ENCODE data around the gene SLC22A16. TPM values are rescaled to one million over a fixed set of nuclear protein-coding genes. Genes with fewer than 3 reads are reported as not detected.

The SLC22A16 gene
- polyA plus RNA-seq, 1 of the 3 experiments (the other 2 are of a cell fraction), result not detected

- H3F3A ChIP-seq (replicated peaks; ENCODE audit: insufficient read depth), result no peaks in the 10 kb centered on the region
- no peak overlapping the region for H3K4me3 ChIP-seq (ENCODE audit: low read depth in 2 of 2, low read length in 1 of 2)
- CTCF ChIA-PET, result interaction anchor here (1.2 to 3.5 kb wide), 2 partner anchors 345 to 359 kb away, joined by 3 to 15 read pairs; no protein-coding TSS in a partner anchor
- H2AFZ ChIP-seq (ENCODE audit: low read depth), result no peak overlapping the region
- H3K9me2 ChIP-seq, result no peaks in the 10 kb centered on the region
- no peak overlapping the region for H3K27ac ChIP-seq (ENCODE audit: low read depth in 2 of 2, low read length in 1 of 2)
- POLR2A ChIA-PET, result no interaction called here
- H3K79me2 ChIP-seq (ENCODE audit: insufficient read depth), result no peaks in the 10 kb centered on the region
- no peak overlapping the region for H3K9ac ChIP-seq
- H3K4me1 ChIP-seq (ENCODE audit: control insufficient read depth in 1 of 2, insufficient read depth in 2 of 2, low read depth in 1 of 2, low read length in 1 of 2), result no peaks in the 10 kb centered on the region
- WGBS (ENCODE audit: low lambda C conversion rate), result 78% methylated on average over 4 of the region's 4 CpGs
- no peak for DNase-seq
- TF ChIP-seq EP300 (IDR thresholded peaks at IDR 0.05; ENCODE audit: borderline replicate concordance in 1 of 2, low read depth in 1 of 2, low read length in 1 of 2) (no peak), GABPA (IDR thresholded peaks at IDR 0.05; ENCODE audit: low read depth) (no peak), MXI1 (IDR thresholded peaks at IDR 0.05; ENCODE audit: low read depth, low read length) (no peak), PBX3 (IDR thresholded peaks at IDR 0.05) (no peak), FOSL2 (IDR thresholded peaks at IDR 0.05; ENCODE audit: borderline replicate concordance, low read depth) (no peak), JUND (IDR thresholded peaks at IDR 0.05) (no peak), RAD21 (IDR thresholded peaks at IDR 0.05; ENCODE audit: low read length) (no peak)
- TF ChIP-seq, protein P1, sequence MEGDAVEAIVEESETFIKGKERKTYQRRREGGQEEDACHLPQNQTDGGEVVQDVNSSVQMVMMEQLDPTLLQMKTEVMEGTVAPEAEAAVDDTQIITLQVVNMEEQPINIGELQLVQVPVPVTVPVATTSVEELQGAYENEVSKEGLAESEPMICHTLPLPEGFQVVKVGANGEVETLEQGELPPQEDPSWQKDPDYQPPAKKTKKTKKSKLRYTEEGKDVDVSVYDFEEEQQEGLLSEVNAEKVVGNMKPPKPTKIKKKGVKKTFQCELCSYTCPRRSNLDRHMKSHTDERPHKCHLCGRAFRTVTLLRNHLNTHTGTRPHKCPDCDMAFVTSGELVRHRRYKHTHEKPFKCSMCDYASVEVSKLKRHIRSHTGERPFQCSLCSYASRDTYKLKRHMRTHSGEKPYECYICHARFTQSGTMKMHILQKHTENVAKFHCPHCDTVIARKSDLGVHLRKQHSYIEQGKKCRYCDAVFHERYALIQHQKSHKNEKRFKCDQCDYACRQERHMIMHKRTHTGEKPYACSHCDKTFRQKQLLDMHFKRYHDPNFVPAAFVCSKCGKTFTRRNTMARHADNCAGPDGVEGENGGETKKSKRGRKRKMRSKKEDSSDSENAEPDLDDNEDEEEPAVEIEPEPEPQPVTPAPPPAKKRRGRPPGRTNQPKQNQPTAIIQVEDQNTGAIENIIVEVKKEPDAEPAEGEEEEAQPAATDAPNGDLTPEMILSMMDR (IDR thresholded peaks at IDR 0.05), result no peak
- no peaks in the 10 kb centered on the region for H3K9me3 ChIP-seq
- H3K36me3 ChIP-seq (replicated peaks in 1 of 2; ENCODE audit: control insufficient read depth in 1 of 2, insufficient read depth in 2 of 2, low read length in 1 of 2), result no peaks in the 10 kb centered on the region
- H3K27me3 ChIP-seq (ENCODE audit: insufficient read depth), result no peaks in the 10 kb centered on the region
- no peak overlapping the region for H3K4me2 ChIP-seq
- no peaks in the 10 kb centered on the region for H4K20me1 ChIP-seq (ENCODE audit: insufficient read depth)
Measured at GRCh38 chr6:110398778-110399177, 77.6 kb downstream of the SLC22A16 start.

GRCh38 chr6:110395221-110395620, 81.2 kb downstream of the SLC22A16 start:
- Histone ChIP-seq H3K27ac (ENCODE audit: low read depth in 2 of 2, low read length in 1 of 2) (no peak overlapping the region), H3K4me1 (ENCODE audit: control insufficient read depth in 1 of 2, insufficient read depth in 2 of 2, low read depth in 1 of 2, low read length in 1 of 2) (no peaks in the 10 kb centered on the region; a peak in 1 of 4 replicates), H3K4me3 (ENCODE audit: low read depth in 2 of 2, low read length in 1 of 2) (no peak overlapping the region), H3K79me2 (ENCODE audit: insufficient read depth) (no peaks in the 10 kb centered on the region), H3K9me2 (no peaks in the 10 kb centered on the region), H3K9ac (no peak overlapping the region), H3K9me3 (no peaks in the 10 kb centered on the region), H2AFZ (ENCODE audit: low read depth) (no peak overlapping the region), H3F3A (replicated peaks; ENCODE audit: insufficient read depth) (no peaks in the 10 kb centered on the region), H4K20me1 (ENCODE audit: insufficient read depth) (no peaks in the 10 kb centered on the region), H3K4me2 (no peak overlapping the region), H3K27me3 (ENCODE audit: insufficient read depth) (no peaks in the 10 kb centered on the region), H3K36me3 (replicated peaks in 1 of 2; ENCODE audit: control insufficient read depth in 1 of 2, insufficient read depth in 2 of 2, low read length in 1 of 2) (no peaks in the 10 kb centered on the region)
- WGBS (ENCODE audit: low lambda C conversion rate), result 27% methylated on average over 4 of the region's 4 CpGs
- no peak for DNase-seq
- CTCF ChIA-PET, result no interaction called here
- TF ChIP-seq, protein P2, sequence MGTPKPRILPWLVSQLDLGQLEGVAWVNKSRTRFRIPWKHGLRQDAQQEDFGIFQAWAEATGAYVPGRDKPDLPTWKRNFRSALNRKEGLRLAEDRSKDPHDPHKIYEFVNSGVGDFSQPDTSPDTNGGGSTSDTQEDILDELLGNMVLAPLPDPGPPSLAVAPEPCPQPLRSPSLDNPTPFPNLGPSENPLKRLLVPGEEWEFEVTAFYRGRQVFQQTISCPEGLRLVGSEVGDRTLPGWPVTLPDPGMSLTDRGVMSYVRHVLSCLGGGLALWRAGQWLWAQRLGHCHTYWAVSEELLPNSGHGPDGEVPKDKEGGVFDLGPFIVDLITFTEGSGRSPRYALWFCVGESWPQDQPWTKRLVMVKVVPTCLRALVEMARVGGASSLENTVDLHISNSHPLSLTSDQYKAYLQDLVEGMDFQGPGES (IDR thresholded peaks at IDR 0.05; ENCODE audit: low read depth, low read length), result no peak
- TF ChIP-seq TCF12 (IDR thresholded peaks at IDR 0.05) (no peak), NRF1 (IDR thresholded peaks at IDR 0.05; ENCODE audit: low read depth, low read length) (no peak), RXRA (IDR thresholded peaks at IDR 0.05; ENCODE audit: borderline replicate concordance, low read depth) (no peak), FOSL2 (IDR thresholded peaks at IDR 0.05; ENCODE audit: borderline replicate concordance, low read depth) (no peak), RCOR1 (IDR thresholded peaks at IDR 0.05; ENCODE audit: low read length) (no peak), ELF1 (IDR thresholded peaks at IDR 0.05) (no peak), FOXM1 (IDR thresholded peaks at IDR 0.05; ENCODE audit: low read depth) (no peak), GABPA (IDR thresholded peaks at IDR 0.05; ENCODE audit: low read depth) (no peak), JUND (IDR thresholded peaks at IDR 0.05) (no peak)
- TF ChIP-seq, protein P3, sequence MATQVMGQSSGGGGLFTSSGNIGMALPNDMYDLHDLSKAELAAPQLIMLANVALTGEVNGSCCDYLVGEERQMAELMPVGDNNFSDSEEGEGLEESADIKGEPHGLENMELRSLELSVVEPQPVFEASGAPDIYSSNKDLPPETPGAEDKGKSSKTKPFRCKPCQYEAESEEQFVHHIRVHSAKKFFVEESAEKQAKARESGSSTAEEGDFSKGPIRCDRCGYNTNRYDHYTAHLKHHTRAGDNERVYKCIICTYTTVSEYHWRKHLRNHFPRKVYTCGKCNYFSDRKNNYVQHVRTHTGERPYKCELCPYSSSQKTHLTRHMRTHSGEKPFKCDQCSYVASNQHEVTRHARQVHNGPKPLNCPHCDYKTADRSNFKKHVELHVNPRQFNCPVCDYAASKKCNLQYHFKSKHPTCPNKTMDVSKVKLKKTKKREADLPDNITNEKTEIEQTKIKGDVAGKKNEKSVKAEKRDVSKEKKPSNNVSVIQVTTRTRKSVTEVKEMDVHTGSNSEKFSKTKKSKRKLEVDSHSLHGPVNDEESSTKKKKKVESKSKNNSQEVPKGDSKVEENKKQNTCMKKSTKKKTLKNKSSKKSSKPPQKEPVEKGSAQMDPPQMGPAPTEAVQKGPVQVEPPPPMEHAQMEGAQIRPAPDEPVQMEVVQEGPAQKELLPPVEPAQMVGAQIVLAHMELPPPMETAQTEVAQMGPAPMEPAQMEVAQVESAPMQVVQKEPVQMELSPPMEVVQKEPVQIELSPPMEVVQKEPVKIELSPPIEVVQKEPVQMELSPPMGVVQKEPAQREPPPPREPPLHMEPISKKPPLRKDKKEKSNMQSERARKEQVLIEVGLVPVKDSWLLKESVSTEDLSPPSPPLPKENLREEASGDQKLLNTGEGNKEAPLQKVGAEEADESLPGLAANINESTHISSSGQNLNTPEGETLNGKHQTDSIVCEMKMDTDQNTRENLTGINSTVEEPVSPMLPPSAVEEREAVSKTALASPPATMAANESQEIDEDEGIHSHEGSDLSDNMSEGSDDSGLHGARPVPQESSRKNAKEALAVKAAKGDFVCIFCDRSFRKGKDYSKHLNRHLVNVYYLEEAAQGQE (IDR thresholded peaks at IDR 0.05; ENCODE audit: low read depth, low read length), result no peak
- POLR2A ChIA-PET, result no interaction called here

Data from SK-N-SH (cell line).